ENCODE measurements around the gene PCBP3. TPM values are rescaled to one million over a fixed set of nuclear protein-coding genes. Genes with fewer than 3 reads are reported as not detected.

PCBP3 gene
- total RNA-seq, 1 donor from 2014 or later = 2.5 TPM

DNA sequence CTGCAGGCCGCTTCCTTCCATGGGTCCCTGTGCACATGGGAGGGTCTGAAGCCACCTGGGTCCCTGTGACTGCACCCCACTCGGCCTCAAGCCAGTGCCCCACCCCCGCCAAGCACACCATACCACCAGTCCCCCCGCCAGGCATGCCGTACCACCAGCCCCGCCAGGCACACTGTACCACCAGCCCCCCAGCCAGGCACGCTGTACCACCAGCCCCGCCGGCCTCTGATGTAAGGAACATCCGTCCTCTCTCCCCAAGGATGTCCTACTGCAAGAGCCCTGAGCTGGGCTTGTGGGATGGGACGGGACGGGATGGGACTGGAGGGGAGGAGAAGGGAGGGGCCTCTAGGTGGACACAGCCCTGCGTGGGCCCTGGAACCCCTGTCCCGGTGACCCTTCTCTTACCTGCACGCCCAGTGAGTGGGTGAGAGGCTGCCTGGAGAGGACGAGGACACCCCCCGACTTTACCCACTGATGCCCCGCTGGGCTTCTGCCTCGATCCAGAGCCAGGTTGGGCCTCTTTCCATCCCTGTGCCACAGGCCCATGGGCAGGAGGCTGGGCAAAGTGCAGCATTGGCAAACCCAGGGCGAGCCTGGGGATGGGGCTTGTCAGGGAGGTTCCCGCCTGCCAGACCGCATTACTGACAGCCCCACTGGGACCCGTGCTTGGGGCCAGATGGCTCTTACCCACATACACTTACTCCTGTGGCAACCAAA lies 297.3 kb downstream of the PCBP3 start:
- Mint-ChIP-seq H3K4me3 (ENCODE audit: unreplicated experiment) (no peak overlapping the region), H3K27me3 (ENCODE audit: unreplicated experiment) (peaks cover 5% of the 10 kb centered on the region), H3K4me1 (ENCODE audit: unreplicated experiment) (no peaks in the 10 kb centered on the region), H3K27ac (ENCODE audit: unreplicated experiment) (no peak overlapping the region), H3K9me3 (ENCODE audit: unreplicated experiment) (peaks cover 11% of the 10 kb centered on the region), H3K36me3 (ENCODE audit: low read depth, unreplicated experiment) (peaks cover 8% of the 10 kb centered on the region)
- DNase-seq (ENCODE audit: low spot score) = no peak
- TF ChIP-seq, protein P1, sequence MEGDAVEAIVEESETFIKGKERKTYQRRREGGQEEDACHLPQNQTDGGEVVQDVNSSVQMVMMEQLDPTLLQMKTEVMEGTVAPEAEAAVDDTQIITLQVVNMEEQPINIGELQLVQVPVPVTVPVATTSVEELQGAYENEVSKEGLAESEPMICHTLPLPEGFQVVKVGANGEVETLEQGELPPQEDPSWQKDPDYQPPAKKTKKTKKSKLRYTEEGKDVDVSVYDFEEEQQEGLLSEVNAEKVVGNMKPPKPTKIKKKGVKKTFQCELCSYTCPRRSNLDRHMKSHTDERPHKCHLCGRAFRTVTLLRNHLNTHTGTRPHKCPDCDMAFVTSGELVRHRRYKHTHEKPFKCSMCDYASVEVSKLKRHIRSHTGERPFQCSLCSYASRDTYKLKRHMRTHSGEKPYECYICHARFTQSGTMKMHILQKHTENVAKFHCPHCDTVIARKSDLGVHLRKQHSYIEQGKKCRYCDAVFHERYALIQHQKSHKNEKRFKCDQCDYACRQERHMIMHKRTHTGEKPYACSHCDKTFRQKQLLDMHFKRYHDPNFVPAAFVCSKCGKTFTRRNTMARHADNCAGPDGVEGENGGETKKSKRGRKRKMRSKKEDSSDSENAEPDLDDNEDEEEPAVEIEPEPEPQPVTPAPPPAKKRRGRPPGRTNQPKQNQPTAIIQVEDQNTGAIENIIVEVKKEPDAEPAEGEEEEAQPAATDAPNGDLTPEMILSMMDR (IDR thresholded peaks at IDR 0.05; ENCODE audit: unreplicated experiment) = no peak

DNA sequence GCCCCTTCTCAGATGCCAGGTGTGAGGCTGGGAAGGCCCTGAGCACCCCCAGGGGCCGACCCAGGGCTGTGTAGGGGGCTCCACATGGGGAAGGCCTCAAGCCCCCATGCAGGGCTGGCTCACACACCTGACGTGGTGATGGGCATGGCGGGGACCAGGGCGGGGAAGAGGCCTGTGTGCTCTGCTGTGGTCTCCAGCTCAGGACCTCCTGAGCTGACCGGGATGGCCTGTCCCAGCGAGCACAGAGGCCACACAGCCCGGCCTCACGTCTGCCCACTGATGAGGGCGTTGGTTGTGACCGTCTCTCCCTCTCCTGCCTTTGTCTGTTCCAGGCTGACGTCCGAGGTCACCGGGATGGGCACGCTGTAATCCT lies 297.8 kb downstream of the PCBP3 start:
- TF ChIP-seq, protein P1 (IDR thresholded peaks at IDR 0.05; ENCODE audit: unreplicated experiment) = no peak
- no peaks in the 10 kb centered on the region for H3K4me1 Mint-ChIP-seq (ENCODE audit: unreplicated experiment)
- H3K27me3 Mint-ChIP-seq (ENCODE audit: unreplicated experiment) = peaks cover 5% of the 10 kb centered on the region
- DNase-seq (ENCODE audit: low spot score) = no peak
- no peak overlapping the region for H3K27ac Mint-ChIP-seq (ENCODE audit: unreplicated experiment)
- H3K4me3 Mint-ChIP-seq (ENCODE audit: unreplicated experiment) = no peak overlapping the region
- peaks cover 8% of the 10 kb centered on the region for H3K36me3 Mint-ChIP-seq (ENCODE audit: low read depth, unreplicated experiment)
- peaks cover 11% of the 10 kb centered on the region for H3K9me3 Mint-ChIP-seq (ENCODE audit: unreplicated experiment)

DNA sequence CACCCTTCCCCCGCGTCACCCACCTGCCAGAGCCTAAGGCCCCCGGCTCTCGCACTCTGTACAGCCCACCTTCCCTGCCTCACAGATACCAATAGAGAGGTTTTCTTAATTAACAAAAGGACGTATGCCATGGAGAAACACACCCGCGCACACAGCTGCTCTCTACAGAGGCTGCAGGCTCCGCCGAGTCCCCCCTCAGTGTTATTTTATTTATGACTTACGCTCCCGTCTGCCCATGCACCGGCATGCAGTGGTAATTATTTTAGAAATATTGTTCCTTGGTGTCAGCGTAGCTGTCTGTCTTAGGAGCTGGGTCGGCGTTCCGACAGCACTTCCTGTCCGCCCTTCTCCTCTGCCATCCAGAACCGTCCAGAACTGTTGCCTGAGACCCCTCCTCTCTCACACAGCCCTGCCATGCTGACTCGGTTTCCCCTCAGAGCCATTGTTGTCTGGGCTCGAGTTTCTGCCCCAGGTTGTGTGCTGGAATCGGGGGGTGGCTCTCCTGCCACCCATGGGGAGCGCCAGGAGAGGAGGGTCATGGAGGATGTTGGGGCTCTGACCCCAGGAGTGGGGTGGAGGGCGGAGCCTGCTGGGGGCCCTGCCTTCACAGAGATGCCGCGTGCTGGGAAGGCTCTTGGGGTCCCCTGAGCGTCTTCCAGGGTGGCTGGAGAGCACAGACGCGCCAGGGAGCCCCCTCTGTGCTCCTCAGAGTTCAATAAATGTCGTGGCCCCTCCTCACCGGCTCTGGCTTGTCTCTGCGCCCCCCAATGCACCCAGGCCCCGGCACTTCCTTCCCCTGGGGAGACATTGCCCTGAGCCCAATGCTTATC lies 298.4 kb downstream of the PCBP3 start:
- Mint-ChIP-seq H3K27ac (ENCODE audit: unreplicated experiment) (peak overlapping the region; percentile 75), H3K4me1 (ENCODE audit: unreplicated experiment) (no peaks in the 10 kb centered on the region), H3K27me3 (ENCODE audit: unreplicated experiment) (peaks cover 5% of the 10 kb centered on the region), H3K4me3 (ENCODE audit: unreplicated experiment) (peak overlapping the region; percentile 73), H3K9me3 (ENCODE audit: unreplicated experiment) (peaks cover 7% of the 10 kb centered on the region), H3K36me3 (ENCODE audit: low read depth, unreplicated experiment) (peaks cover 8% of the 10 kb centered on the region)
- TF ChIP-seq, protein P1 (IDR thresholded peaks at IDR 0.05; ENCODE audit: unreplicated experiment) = no peak
- DNase-seq (ENCODE audit: low spot score) = no peak

DNA sequence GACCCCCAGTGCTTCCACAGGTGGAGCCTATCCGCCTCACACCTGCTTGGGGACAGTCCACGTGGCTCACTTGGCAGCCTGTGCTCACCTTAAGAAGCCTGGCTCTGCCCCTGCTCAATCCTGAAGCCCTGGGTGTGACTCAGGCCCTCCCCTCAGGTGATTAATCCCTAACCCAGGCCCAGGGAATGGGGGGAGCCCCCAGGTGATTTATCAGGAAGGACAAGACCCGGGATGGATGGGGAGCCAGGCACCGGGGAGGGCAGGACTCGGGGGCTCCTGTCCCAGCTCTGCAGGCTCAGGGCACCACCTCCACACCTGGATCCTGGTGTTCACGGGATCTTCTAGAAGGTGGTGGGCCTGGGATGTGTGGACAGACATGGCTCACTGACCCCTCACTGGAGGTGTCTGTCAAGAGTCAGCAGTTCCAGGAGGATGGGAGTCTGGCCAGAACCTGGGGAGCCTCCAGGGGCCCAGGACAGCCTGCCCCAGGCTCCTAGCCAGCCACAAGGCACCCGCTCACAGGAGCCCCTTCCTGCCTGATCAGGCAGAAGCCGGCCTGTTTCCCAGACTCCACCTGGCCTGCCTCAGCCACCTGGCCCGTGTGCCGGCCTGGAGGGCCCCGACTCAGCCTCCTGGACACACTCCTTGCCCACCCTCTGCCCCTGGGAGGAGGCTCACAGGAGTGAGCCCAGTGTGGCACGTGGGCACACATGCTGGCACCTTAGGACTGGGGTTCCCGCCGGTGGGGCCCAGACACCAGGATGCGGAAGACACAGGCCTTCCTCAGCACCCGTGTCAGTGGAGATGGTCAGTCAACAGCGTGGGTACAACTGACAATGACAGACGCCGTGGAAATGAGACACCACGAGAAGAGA lies 299.5 kb downstream of the PCBP3 start:
- H3K4me3 Mint-ChIP-seq (ENCODE audit: unreplicated experiment) = peak overlapping the region; percentile 73
- H3K9me3 Mint-ChIP-seq (ENCODE audit: unreplicated experiment) = peaks cover 4% of the 10 kb centered on the region
- DNase-seq (ENCODE audit: low spot score) = no peak
- no peaks in the 10 kb centered on the region for H3K4me1 Mint-ChIP-seq (ENCODE audit: unreplicated experiment)
- H3K27me3 Mint-ChIP-seq (ENCODE audit: unreplicated experiment) = peaks cover 5% of the 10 kb centered on the region
- peaks cover 8% of the 10 kb centered on the region for H3K36me3 Mint-ChIP-seq (ENCODE audit: low read depth, unreplicated experiment)
- TF ChIP-seq, protein P1 (IDR thresholded peaks at IDR 0.05; ENCODE audit: unreplicated experiment) = no peak
- no peak overlapping the region for H3K27ac Mint-ChIP-seq (ENCODE audit: unreplicated experiment)
